GM13977 (cell line): Measurements from ENCODE around the gene UBE2O.
A peak's percentile ranks its signal among the peaks of the same experiment; 100 is the strongest.

Source experiments
- DNase-seq: peaks from one replicate; pipeline ENCODE4 v3.0.0; 2012; ENCODE audit warnings: low spot score
- in situ Hi-C: fragments of 300-500 bp; cut with MboI; formaldehyde crosslinking; loops from one replicate; pipeline ENCODE4 v1.12.0; 2022; ENCODE audit warnings: low sequenced_read_pairs, low pct_unique_long_range_greater_than_20kb, mixed read lengths, inconsistent platforms; ENCODE audit not compliant: unreplicated experiment
- TF ChIP-seq, protein P1 (sequence below): IDR thresholded peaks from 2 replicates; pipeline ENCODE4 v1.5.1; 2012; ENCODE audit warnings: mild to moderate bottlenecking, control low read depth; ENCODE audit not compliant: insufficient read depth; ENCODE audit errors: extremely low read depth, missing control alignments

The UBE2O gene

DNA sequence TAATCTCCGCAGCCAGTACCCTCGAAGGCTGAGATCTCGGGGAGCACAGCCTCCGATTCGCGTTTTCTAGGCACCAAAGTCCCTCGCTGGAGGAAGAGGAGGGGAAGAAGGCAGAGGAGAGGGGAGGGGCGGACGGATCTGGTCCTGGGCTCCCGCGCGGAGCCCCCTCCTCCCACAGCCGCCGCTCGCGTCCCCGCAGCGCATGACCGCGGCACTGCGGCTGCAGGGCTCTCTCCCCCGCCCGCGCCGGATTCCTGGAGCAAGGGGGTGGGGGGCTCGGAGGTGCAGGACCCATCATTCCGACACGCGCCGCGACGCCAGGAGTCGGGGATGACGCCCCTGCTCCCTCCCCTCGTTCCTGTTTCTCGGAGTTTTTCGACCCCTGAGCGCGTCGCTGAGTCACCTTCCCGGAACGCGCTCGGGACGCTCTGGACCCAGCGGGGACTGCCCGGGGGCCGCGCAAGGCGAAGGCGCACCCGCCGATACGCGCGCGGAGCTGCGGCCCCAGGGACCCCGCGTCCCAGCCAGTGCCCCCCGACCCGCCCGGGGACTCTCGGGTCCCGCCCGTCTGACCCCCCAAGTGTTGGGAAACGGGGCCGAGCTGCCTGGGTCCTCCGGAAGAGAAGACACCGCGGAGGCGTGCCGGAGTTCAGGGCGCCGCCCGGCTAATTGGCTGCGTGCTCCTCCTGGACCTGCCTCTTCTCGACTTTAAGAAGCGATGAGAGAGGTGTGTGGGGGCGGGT, 70.0 kb downstream of the UBE2O start:
- DNase-seq, result peak; percentile 91
- in situ Hi-C loops, result no loop called here
- TF ChIP-seq, protein P1, sequence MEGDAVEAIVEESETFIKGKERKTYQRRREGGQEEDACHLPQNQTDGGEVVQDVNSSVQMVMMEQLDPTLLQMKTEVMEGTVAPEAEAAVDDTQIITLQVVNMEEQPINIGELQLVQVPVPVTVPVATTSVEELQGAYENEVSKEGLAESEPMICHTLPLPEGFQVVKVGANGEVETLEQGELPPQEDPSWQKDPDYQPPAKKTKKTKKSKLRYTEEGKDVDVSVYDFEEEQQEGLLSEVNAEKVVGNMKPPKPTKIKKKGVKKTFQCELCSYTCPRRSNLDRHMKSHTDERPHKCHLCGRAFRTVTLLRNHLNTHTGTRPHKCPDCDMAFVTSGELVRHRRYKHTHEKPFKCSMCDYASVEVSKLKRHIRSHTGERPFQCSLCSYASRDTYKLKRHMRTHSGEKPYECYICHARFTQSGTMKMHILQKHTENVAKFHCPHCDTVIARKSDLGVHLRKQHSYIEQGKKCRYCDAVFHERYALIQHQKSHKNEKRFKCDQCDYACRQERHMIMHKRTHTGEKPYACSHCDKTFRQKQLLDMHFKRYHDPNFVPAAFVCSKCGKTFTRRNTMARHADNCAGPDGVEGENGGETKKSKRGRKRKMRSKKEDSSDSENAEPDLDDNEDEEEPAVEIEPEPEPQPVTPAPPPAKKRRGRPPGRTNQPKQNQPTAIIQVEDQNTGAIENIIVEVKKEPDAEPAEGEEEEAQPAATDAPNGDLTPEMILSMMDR, result no peak

DNA sequence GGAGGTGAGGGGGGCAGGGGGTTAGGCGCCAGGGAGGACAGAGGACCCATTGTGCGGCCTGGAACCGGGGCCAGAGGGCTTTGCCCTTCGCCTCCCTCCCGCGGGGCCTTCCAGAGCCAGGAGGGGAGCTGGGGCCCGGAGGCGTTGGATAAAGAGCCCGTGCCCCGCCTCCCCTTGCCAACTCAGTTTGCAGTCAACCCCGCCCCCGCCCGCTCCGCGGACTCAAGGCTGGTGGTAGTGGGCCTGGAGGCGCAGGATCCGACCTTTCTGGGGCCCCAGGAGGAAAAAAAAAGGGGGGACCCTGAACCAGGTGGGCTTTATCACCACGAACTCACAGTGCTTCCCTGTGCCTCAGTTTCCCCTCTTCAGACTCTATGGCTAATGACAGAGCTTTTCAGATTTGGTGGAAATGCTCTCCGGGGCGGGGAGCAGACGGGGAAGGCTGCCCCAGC, 70.6 kb downstream of the UBE2O start:
- TF ChIP-seq, protein P1, result no peak
- in situ Hi-C loops, result no loop called here
- DNase-seq, result no peak

DNA sequence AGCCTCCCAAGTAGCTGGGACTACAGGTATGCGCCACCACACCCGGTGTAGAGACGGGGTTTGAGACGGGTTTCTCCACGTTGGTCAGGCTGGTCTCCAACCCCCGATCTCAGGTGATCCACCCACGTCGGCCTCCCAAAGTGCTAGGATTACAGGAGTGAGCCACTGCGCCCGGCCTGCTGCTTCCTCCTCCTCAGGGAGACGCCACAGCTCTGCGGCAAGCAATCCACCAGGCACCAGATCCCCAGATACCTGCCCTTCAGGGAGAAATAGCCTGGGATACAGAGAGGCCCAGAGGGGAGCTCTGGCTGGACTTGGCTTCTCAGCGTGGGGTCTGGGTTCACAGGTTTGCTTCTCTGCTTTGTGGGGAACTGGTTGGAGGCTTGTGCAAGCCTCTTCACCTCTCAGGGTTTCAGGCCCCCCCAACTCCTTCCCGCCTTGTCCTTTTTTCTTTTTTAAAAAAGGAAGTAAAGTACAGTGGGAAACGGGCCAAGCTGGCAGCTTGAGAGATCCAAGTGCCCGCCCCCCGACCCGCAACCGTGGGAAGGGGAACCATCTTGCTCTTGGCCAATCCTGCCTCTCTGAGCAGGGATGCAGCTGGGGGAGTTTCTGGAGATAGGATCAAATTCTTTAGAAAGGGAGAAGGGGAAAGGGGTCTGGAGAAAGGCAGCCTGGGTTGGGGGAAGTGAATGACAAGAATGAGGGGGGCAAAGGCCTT, 71.2 kb downstream of the UBE2O start:
- TF ChIP-seq, protein P1, result no peak
- no peak for DNase-seq
- in situ Hi-C loops, result no loop called here

DNA sequence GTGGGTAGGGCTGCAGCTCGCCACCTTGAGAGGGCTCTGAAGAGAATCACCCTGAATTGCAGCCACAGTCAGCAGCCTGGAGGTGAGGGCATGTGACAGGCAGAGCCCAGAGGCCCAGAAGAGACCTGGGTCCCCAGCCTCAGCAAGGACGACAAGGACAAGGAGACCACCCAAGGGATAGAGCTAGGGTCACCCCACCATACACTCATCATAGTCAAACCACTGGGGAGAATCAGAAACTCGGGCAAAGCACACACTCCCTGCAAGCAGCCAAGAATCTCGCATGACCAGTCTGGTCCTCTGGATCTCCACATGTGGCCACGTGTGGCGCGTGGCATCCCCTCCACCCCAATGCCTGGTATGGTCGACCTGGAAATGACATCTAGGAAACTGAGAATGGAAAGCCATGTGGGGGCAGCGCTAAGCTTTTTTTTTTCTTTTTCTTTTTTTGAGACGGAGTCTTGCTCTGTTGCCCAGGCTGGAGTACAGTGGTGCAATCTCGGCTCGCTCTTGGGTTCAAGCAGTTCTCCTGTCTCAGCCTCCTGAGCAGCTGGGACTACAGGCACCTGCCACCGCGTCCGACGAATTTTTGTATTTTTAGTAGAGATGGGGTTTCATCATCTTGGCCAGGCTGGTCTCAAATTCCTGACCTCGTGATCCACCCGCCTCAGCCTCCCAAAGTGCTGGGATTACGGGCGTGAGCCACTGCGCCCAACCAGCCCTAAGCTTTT, 73.1 kb downstream of the UBE2O start:
- in situ Hi-C loops, result no loop called here
- DNase-seq, result no peak
- TF ChIP-seq, protein P1, result no peak

DNA sequence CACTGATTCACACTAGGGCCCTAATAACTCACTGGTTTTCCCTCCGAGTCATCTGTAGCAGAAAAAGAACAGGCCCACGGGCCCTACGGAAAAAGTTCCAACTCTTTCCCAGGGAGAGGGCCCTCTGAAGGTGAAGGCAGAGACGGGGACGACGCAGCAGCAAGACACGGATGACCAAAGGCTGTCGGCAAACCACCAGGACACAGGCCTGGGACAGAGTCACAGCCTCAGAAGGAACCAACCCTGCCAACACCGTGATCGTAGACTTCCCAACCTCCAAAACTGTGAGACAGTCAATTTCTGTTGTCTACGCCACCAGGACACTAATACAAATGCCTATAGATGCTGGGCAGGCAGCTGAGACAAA, 73.7 kb downstream of the UBE2O start:
- no peak for DNase-seq
- in situ Hi-C loops, result no loop called here
- TF ChIP-seq, protein P1, result no peak

DNA sequence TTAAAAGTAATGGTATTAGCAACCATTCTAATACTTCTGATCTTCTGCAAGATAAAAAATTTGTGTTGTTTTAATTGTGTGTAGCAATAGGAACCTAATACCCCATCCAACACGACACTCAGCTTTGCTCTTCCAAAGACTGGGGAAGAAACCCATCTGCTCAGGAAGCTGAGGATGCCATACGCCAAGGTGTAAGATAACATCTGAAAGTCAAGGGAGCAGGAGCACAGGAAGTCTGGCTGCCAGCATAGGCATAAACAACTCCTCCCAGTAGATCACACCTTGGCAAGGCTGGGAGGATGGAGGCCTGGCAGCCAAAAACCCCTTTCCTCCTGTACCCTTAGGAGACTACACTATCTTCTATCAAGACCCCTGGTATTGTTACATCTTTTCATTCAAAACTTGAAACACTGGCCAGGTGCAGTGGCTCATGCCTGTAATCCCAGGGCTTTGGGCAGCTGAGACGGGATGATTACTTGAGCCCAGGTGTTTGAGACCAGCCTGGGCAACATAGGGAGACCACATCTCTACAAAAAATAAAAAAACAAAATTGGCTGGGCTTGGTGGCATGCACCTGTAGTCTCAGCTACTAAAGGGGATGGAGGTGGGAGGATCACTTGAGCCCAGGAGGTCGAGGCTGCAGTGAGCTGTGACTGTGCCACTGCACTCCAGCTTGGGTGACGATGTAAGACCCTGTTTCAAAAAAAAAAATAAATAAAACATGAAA, 74.2 kb downstream of the UBE2O start:
- in situ Hi-C loops, result no loop called here
- no peak for DNase-seq
- TF ChIP-seq, protein P1, result no peak
